Uterus (tissue), 4 donors: ENCODE results near the gene IMPDH2. TPM values are rescaled to one million over a fixed set of nuclear protein-coding genes. Genes with fewer than 3 reads are reported as not detected.

Experiments
- DNase-seq, 2 donors: peaks; one replicate each; pipeline ENCODE4 v3.0.0-alpha.2; 2019 to 2020
- H3K27ac ChIP-seq, 2 donors: fragments of 200-600 bp; sonication (generic); 1 replicate in 1 of 2; 2 replicates in 1 of 2; pipeline ENCODE4 v1.5.1; 2016 to 2018
- H3K27me3 ChIP-seq, 2 donors: fragments of 200-600 bp; sonication (generic); one replicate each; pipeline ENCODE4 v1.5.1; 2018 to 2019; ENCODE audit warnings: control low read depth in 1 of 2
- H3K36me3 ChIP-seq, 2 donors: fragments of 200-600 bp; sonication (generic); one replicate each; pipeline ENCODE4 v1.5.1; 2019; ENCODE audit warnings: control low read depth in 1 of 2
- H3K4me1 ChIP-seq, 2 donors: fragments of 200-600 bp; sonication (generic); one replicate each; pipeline ENCODE4 v1.5.1; 2018 to 2019; ENCODE audit warnings: control low read depth in 1 of 2
- H3K4me3 ChIP-seq, 2 donors: fragments of 200-600 bp; sonication (generic); 1 replicate in 1 of 2; 2 replicates in 1 of 2; pipeline ENCODE4 v1.5.1; 2018 to 2019; ENCODE audit warnings: mild to moderate bottlenecking in 1 of 2
- H3K9me3 ChIP-seq, 2 donors: fragments of 200-600 bp; sonication (generic); one replicate each; pipeline ENCODE4 v1.5.1; 2019; ENCODE audit warnings: control low read depth in 1 of 2
- POLR2A ChIP-seq, 2 donors: fragments of 450-650 bp; IDR thresholded peaks; one replicate each; pipeline ENCODE4 v1.6.1; 2016; ENCODE audit warnings: antibody characterized with exemption in 2 of 2, mild to moderate bottlenecking in 1 of 2, moderate library complexity in 1 of 2
- intact Hi-C: fragments of 100-400 bp; cut with DNase I; formaldehyde crosslinking; loops from one replicate; pipeline ENCODE4 v1.15.1; 2023; ENCODE audit warnings: low total_unique reads
- microRNA counts, 2 donors: library from miRNA; unstranded; fragments of <30 nt; microRNA quantifications; one replicate each; lab custom pipeline; 2016 to 2017
- microRNA-seq: library from miRNA; unstranded; fragments of <30 nt; microRNA quantifications from one replicate; pipeline ENCODE4, GENCODE V29; 2016; ENCODE audit warnings: borderline microRNAs expressed, borderline replicate concordance
- small RNA-seq: library from RNA; depleted of rRNA; stranded (forward); fragments of <200 nt; gene quantifications from one replicate; pipeline ENCODE3, GENCODE V24; 2016
- total RNA-seq, 4 donors: library from RNA; depleted of rRNA in 3 of 4; stranded (reverse); fragments of >200 nt in 3 of 4; gene quantifications; one replicate each; pipeline versions ENCODE4 v1.1.0 to v1.2.4, GENCODE V29; 2014 to 2023
- TF ChIP-seq, protein P1 (sequence below), 4 experiments: fragments of 200-600 bp in 2 of 4; fragments of 450-650 bp in 2 of 4; sonication (generic) in 2 of 4; IDR thresholded peaks; one replicate each; pipeline ENCODE4 v1.5.1; 2016 to 2019; ENCODE audit warnings: antibody characterized with exemption in 4 of 4, mild to moderate bottlenecking in 2 of 4, moderate library complexity in 1 of 4
- donor health status: DM: yes; HTN: yes; CAD: no.

The IMPDH2 gene
- total RNA-seq, 4 donors from 2014 or later: 53.0 to 273 (median 163) TPM

DNA sequence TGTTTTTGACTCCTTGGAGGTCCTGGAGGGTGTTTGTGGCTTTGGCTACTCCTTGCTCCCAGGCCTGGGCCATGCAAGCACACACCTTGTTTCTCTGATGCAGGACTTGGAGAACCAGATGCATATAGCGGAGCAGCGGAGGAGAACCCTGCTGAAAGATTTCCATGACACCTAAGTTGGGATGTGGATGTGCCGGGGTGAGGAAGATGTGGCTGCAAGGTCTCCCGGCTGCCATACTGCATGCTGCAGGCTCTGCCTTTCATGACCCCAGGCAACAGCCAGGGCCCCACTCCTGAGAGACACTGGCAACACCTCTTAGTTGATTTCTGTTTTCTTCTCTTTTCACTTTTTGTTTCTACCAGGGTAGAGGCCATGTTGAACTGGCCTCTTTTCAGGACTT is 46.1 kb downstream of the IMPDH2 start:
- no peaks in the 10 kb centered on the region for H3K36me3 ChIP-seq
- H3K27me3 ChIP-seq: no peaks in the 10 kb centered on the region
- no peak overlapping the region for H3K27ac ChIP-seq
- H3K4me3 ChIP-seq: no peak overlapping the region
- intact Hi-C loops: loop anchor here (10.0 kb wide), 1 partner anchor 462 kb away; no protein-coding TSS in a partner anchor
- DNase-seq: no peak
- TF ChIP-seq POLR2A (IDR thresholded peaks at IDR 0.05): no peak
- TF ChIP-seq, protein P1, sequence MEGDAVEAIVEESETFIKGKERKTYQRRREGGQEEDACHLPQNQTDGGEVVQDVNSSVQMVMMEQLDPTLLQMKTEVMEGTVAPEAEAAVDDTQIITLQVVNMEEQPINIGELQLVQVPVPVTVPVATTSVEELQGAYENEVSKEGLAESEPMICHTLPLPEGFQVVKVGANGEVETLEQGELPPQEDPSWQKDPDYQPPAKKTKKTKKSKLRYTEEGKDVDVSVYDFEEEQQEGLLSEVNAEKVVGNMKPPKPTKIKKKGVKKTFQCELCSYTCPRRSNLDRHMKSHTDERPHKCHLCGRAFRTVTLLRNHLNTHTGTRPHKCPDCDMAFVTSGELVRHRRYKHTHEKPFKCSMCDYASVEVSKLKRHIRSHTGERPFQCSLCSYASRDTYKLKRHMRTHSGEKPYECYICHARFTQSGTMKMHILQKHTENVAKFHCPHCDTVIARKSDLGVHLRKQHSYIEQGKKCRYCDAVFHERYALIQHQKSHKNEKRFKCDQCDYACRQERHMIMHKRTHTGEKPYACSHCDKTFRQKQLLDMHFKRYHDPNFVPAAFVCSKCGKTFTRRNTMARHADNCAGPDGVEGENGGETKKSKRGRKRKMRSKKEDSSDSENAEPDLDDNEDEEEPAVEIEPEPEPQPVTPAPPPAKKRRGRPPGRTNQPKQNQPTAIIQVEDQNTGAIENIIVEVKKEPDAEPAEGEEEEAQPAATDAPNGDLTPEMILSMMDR (IDR thresholded peaks at IDR 0.05): no peak
- H3K9me3 ChIP-seq: no peaks in the 10 kb centered on the region
- H3K4me1 ChIP-seq: no peaks in the 10 kb centered on the region

DNA sequence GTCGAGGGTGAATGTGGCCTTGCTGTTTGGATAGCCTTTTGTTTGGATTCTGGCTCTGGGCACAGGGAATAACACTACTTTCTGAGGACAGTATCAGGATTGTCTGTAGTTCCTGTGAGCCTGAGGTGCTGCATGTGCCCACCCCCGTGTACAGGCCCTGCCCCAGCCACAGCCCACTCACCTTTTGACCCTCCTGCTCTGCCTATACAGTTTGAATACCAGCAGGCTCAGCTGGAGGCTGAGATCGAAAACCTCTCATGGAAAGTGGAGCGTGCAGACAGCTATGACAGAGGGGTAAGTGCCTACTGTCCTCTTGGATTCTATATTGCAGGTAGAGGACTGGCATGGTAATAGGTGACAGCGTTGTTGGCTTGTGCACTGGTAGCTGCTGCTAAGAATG is 46.5 kb downstream of the IMPDH2 start:
- intact Hi-C loops: loop anchor here (10.0 kb wide), 1 partner anchor 462 kb away; no protein-coding TSS in a partner anchor

DNA sequence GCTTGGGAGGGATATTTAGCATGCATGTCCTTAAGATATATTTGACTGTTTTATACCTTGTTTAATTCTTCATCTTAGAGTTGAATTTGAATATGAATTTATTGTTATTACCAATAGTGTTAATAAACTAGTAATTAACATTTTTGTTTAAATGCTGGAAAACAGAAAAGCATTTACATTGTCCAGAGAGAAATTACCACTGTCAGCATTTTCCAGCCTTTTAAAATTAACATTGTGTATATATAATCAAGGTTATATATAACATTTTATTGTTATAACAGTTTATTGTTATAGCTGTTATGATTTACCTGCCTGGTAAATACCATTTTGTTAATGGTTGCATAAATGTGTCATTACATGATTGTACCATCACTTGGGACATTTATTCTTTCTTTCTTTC is 47.2 kb downstream of the IMPDH2 start:
- Histone ChIP-seq H3K27me3 (no peaks in the 10 kb centered on the region), H3K36me3 (no peaks in the 10 kb centered on the region), H3K4me1 (no peaks in the 10 kb centered on the region), H3K4me3 (no peak overlapping the region), H3K27ac (no peak overlapping the region), H3K9me3 (no peaks in the 10 kb centered on the region)
- intact Hi-C loops: loop anchor here (10.0 kb wide), 1 partner anchor 463 kb away; no protein-coding TSS in a partner anchor
- no peak for TF ChIP-seq POLR2A (IDR thresholded peaks at IDR 0.05)
- TF ChIP-seq, protein P1 (IDR thresholded peaks at IDR 0.05): no peak
- no peak for DNase-seq

More for the DNA sequence above, 46.5 kb downstream of the IMPDH2 start:
- Histone ChIP-seq H3K27ac (no peak overlapping the region), H3K4me1 (no peaks in the 10 kb centered on the region), H3K9me3 (no peaks in the 10 kb centered on the region), H3K4me3 (no peak overlapping the region), H3K27me3 (no peaks in the 10 kb centered on the region), H3K36me3 (no peaks in the 10 kb centered on the region)
- no peak for DNase-seq
- no peak for TF ChIP-seq POLR2A (IDR thresholded peaks at IDR 0.05)
- TF ChIP-seq, protein P1 (IDR thresholded peaks at IDR 0.05): no peak

DNA sequence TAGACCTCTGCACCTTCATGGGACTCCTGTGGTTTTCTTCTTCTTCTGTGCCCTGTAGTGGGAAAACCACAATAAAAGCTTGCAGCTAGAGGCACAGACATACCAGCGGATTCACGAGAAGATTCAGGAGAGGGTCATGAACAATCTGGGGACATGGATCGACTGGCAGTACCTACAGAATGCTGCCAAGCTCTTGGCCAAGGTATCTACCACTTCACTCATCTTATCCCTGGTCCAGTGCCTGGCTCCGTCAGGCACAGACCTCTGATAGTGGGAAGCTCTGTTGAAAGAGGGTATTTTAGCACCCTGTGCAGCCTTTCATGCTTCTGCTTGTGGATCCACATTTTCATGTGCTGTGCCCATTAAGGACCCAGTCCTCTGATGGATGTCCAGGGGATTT is 48.9 kb downstream of the IMPDH2 start:
- Histone ChIP-seq H3K9me3 (no peaks in the 10 kb centered on the region), H3K36me3 (no peaks in the 10 kb centered on the region), H3K4me3 (no peak overlapping the region), H3K27me3 (no peaks in the 10 kb centered on the region), H3K27ac (no peak overlapping the region), H3K4me1 (no peaks in the 10 kb centered on the region)
- intact Hi-C loops: loop anchor here (10.0 kb wide), 1 partner anchor 465 kb away; no protein-coding TSS in a partner anchor
- TF ChIP-seq, protein P1 (IDR thresholded peaks at IDR 0.05): no peak
- TF ChIP-seq POLR2A (IDR thresholded peaks at IDR 0.05): no peak
- no peak for DNase-seq

DNA sequence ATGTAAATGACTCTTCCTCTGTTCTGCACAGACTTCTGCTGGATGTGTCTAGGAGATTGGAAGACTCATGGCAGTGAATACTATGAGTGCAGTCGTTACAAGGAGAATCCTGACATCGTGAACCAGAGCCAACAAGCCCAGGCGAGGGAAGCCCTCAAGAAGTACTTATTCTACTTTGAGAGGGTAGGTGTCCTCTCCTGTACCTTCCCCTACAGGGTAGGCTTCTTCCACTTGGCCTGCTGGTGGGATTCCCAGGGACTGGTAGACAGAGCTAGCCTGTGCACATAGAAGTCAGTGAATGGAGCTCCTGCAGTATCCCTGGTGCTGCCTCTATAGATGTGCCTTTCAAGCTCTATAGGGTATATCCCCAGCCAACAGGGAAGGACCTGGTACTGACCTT is 49.7 kb downstream of the IMPDH2 start:
- no peaks in the 10 kb centered on the region for H3K36me3 ChIP-seq
- no peak for DNase-seq

More for the DNA sequence above, 49.7 kb downstream of the IMPDH2 start:
- H3K27ac ChIP-seq: no peak overlapping the region
- intact Hi-C loops: no loop called here
- H3K27me3 ChIP-seq: no peaks in the 10 kb centered on the region
- H3K4me3 ChIP-seq: no peak overlapping the region
- H3K4me1 ChIP-seq: no peaks in the 10 kb centered on the region
- no peaks in the 10 kb centered on the region for H3K9me3 ChIP-seq
- TF ChIP-seq, protein P1 (IDR thresholded peaks at IDR 0.05): no peak
- no peak for TF ChIP-seq POLR2A (IDR thresholded peaks at IDR 0.05)

MicroRNAs within 50 kb of the gene (microRNA counts, 767-probe panel; counts per million panel counts)
- microRNA hsa-miR-191-5p (lab: Ali Mortazavi, UCI) (7,113 to 8,604 counts per million in 2 donors), microRNA hsa-miR-425-5p (lab: Ali Mortazavi, UCI) (0 to 2,031 counts per million in 2 donors)

Small RNAs within 50 kb of the gene (microRNA-seq; reads per million reads assigned to microRNA genes)
- gene MIR191: 7,959 reads per million, percentile 91 among the genes with 10 or more reads in this experiment
- gene MIR425: 481 reads per million, percentile 73 among the genes with 10 or more reads in this experiment

Small RNAs within 50 kb of the gene (small RNA-seq; reads per million reads assigned to genes)
- gene MIR191 (798 reads per million, percentile 97 among the genes with 10 or more reads in this experiment), gene MIR425 (1.3 reads per million, percentile 61 among the genes with 10 or more reads in this experiment)

Other genes starting within 250 kb of the IMPDH2 start
- gene PRKAR2A, start 181.5 kb downstream of the IMPDH2 start, total RNA-seq: 10 to 100 TPM in 3 of 4 donors, 1 to 10 TPM in 1; 5.4 to 59.0 (median 26.3) TPM
- gene SLC25A20, start 130.5 kb downstream of the IMPDH2 start, total RNA-seq: 10 to 100 TPM in 2 of 4 donors, 1 to 10 TPM in 2; 7.7 to 41.8 (median 15.3) TPM
- gene ARIH2, start 110.6 kb downstream of the IMPDH2 start, total RNA-seq: 100 to 1,000 TPM in 1 of 4 donors, 10 to 100 TPM in 3; 37.4 to 102 (median 79.9) TPM
- 10 to 100 TPM; 35.0 to 81.5 (median 51.1) TPM for gene P4HTM, start 39.2 kb downstream of the IMPDH2 start, total RNA-seq
- gene WDR6, start 22.0 kb downstream of the IMPDH2 start, total RNA-seq: 100 to 1,000 TPM in 3 of 4 donors, 10 to 100 TPM in 1; 50.0 to 243 (median 122) TPM
- 10 to 100 TPM; 13.8 to 93.0 (median 27.7) TPM for gene DALRD3, start 10.8 kb downstream of the IMPDH2 start, total RNA-seq
- 10 to 100 TPM in 3 of 4 donors, 1 to 10 TPM in 1; 8.8 to 96.6 (median 30.3) TPM for gene NDUFAF3, start 7.3 kb downstream of the IMPDH2 start, total RNA-seq
- gene QRICH1, start 64.7 kb upstream of the IMPDH2 start, total RNA-seq: 100 to 1,000 TPM in 2 of 4 donors, 10 to 100 TPM in 2; 69.0 to 140 (median 104) TPM
- gene QARS1, start 75.4 kb upstream of the IMPDH2 start, total RNA-seq: 100 to 1,000 TPM; 124 to 280 (median 161) TPM
- gene USP19, start 91.4 kb upstream of the IMPDH2 start, total RNA-seq: 10 to 100 TPM; 21.5 to 66.6 (median 43.6) TPM
- 100 to 1,000 TPM; 387 to 604 (median 509) TPM for gene LAMB2, start 103.7 kb upstream of the IMPDH2 start, total RNA-seq
- 10 to 100 TPM in 3 of 4 donors, 1 to 10 TPM in 1; 9.2 to 58.2 (median 31.3) TPM for gene CCDC71, start 136.9 kb upstream of the IMPDH2 start, total RNA-seq
- 10 to 100 TPM in 3 of 4 donors, 1 to 10 TPM in 1; 7.7 to 67.6 (median 39.4) TPM for gene KLHDC8B, start 142.2 kb upstream of the IMPDH2 start, total RNA-seq
- 1 to 10 TPM; 1.5 to 9.0 (median 4.9) TPM for gene C3orf62, start 247.8 kb upstream of the IMPDH2 start, total RNA-seq